ENCODE results near the gene SSRP1. TPM values are rescaled to one million over a fixed set of nuclear protein-coding genes. Genes with fewer than 3 reads are reported as not detected.

The SSRP1 gene
- total and polyA plus RNA-seq, 12 donors = 22.6 to 73.2 (median 35.4) TPM

- intact Hi-C loops (cut with DNase I) = loop anchor here in 3 of 10 donors (1.0 to 10.0 kb wide), 4 partner anchors 26 to 432 kb away; partner anchors contain the start of gene TNKS1BP1 (in 1 of the 3)
- WGBS, 2 donors = 49 to 56% methylated on average over 3 of the region's 3 CpGs
- peaks cover 0 to 40% (median 26%) of the 10 kb centered on the region in 9 donors for H3K4me1 ChIP-seq
- no peaks in the 10 kb centered on the region for H3K36me3 ChIP-seq
- no peak for TF ChIP-seq CTCF (IDR thresholded peaks at IDR 0.05)
- H3K27ac ChIP-seq = peak overlapping the region; percentile 12 to 92 (median 80)
- H3K9me3 ChIP-seq = peaks cover 0 to 11% (median 0%) of the 10 kb centered on the region in 11 donors
- ATAC-seq (peak; percentile 6 to 80 (median 60)), DNase-seq (no peak)
- no peak overlapping the region for H3K4me3 ChIP-seq
- H3K27me3 ChIP-seq = no peaks in the 10 kb centered on the region
Observed at GRCh38 chr11:57276169-57276970, 59.3 kb downstream of the SSRP1 start.

Other genes with a start within 250 kb of the SSRP1 start
- gene LRRC55, start 153.9 kb downstream of the SSRP1 start, total RNA-seq = under 1 TPM in 9 of 10 donors, not detected in 1; 0.05 to 0.53 (median 0.29) TPM
- under 1 TPM; 0.04 to 0.07 TPM for gene LRRC55, start 153.9 kb downstream of the SSRP1 start, polyA plus RNA-seq
- 10 to 100 TPM in 7 of 10 donors, 1 to 10 TPM in 3; 7.5 to 39.3 (median 13.9) TPM for gene APLNR, start 98.6 kb downstream of the SSRP1 start, total RNA-seq
- 1 to 10 TPM; 2.0 to 7.2 TPM for gene APLNR, start 98.6 kb downstream of the SSRP1 start, polyA plus RNA-seq
- 10 to 100 TPM; 19.9 to 53.8 (median 34.3) TPM for gene TNKS1BP1, start 10.9 kb downstream of the SSRP1 start, total RNA-seq
- gene TNKS1BP1, start 10.9 kb downstream of the SSRP1 start, polyA plus RNA-seq = 100 to 1,000 TPM in 1 of 2 donors, 10 to 100 TPM in 1; 39.6 to 118 TPM
- gene P2RX3, start 2.5 kb upstream of the SSRP1 start, total RNA-seq = 1 to 10 TPM in 7 of 10 donors, under 1 TPM in 3; 0.32 to 5.1 (median 1.5) TPM
- under 1 TPM; 0.42 to 0.66 TPM for gene P2RX3, start 2.5 kb upstream of the SSRP1 start, polyA plus RNA-seq
- not detected for gene PRG3, start 45.3 kb upstream of the SSRP1 start, total RNA-seq
- not detected for gene PRG3, start 45.3 kb upstream of the SSRP1 start, polyA plus RNA-seq
- gene PRG2, start 54.8 kb upstream of the SSRP1 start, total RNA-seq = under 1 TPM in 1 of 10 donors, not detected in 9; 0.49 TPM
- gene PRG2, start 54.8 kb upstream of the SSRP1 start, polyA plus RNA-seq = not detected
- 10 to 100 TPM; 12.1 to 36.2 (median 19.8) TPM for gene SLC43A3, start 91.2 kb upstream of the SSRP1 start, total RNA-seq
- gene SLC43A3, start 91.2 kb upstream of the SSRP1 start, polyA plus RNA-seq = 10 to 100 TPM; 16.6 to 24.7 TPM
- gene RTN4RL2, start 124.6 kb upstream of the SSRP1 start, total RNA-seq = 1 to 10 TPM in 3 of 10 donors, under 1 TPM in 7; 0.33 to 1.5 (median 0.87) TPM
- gene RTN4RL2, start 124.6 kb upstream of the SSRP1 start, polyA plus RNA-seq = 1 to 10 TPM in 1 of 2 donors, under 1 TPM in 1; 0.88 to 1.3 TPM
- 1 to 10 TPM; 3.4 to 8.9 (median 4.7) TPM for gene SLC43A1, start 179.8 kb upstream of the SSRP1 start, total RNA-seq
- gene SLC43A1, start 179.8 kb upstream of the SSRP1 start, polyA plus RNA-seq = 10 to 100 TPM in 1 of 2 donors, 1 to 10 TPM in 1; 6.7 to 16.5 TPM
- 10 to 100 TPM; 38.0 to 76.6 (median 51.5) TPM for gene TIMM10, start 194.9 kb upstream of the SSRP1 start, total RNA-seq
- gene TIMM10, start 194.9 kb upstream of the SSRP1 start, polyA plus RNA-seq = 100 to 1,000 TPM in 1 of 2 donors, 10 to 100 TPM in 1; 22.9 to 163 TPM
- gene SMTNL1, start 201.7 kb upstream of the SSRP1 start, total RNA-seq = not detected
- not detected for gene SMTNL1, start 201.7 kb upstream of the SSRP1 start, polyA plus RNA-seq
- 100 to 1,000 TPM in 1 of 10 donors, 10 to 100 TPM in 8, 1 to 10 TPM in 1; 9.7 to 156 (median 17.7) TPM for gene UBE2L6, start 231.8 kb upstream of the SSRP1 start, total RNA-seq
- 10 to 100 TPM; 14.1 to 19.3 TPM for gene UBE2L6, start 231.8 kb upstream of the SSRP1 start, polyA plus RNA-seq